ENCODE data around the gene ADIPOR1. TPM values are rescaled to one million over a fixed set of nuclear protein-coding genes. Genes with fewer than 3 reads are reported as not detected.

The ADIPOR1 gene
- total RNA-seq, 3 donors from 2014 or later (not counting 1 experiment from before 2014, with no cell fraction given), result 61.9 to 81.7 (median 80.6) TPM

DNA sequence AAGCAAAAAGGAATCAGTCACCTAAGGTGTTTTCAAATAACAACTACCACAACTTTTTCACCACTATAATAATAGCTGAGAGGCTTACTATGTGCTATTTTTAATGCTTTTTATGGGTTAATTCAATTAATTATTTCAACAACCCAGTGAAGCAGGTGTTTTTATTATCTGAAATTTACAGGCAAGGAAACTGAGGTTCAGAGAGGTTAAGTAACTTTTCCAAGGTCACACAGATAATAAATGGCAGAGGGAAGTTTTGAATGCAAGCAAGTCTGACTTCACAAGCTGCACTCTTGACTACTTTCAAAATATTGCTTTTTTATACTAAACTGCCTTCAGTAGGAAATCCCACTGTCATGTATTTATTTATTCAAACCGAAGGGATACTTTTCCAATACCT is 44.8 kb upstream of the ADIPOR1 start:
- TF ChIP-seq, protein P1, sequence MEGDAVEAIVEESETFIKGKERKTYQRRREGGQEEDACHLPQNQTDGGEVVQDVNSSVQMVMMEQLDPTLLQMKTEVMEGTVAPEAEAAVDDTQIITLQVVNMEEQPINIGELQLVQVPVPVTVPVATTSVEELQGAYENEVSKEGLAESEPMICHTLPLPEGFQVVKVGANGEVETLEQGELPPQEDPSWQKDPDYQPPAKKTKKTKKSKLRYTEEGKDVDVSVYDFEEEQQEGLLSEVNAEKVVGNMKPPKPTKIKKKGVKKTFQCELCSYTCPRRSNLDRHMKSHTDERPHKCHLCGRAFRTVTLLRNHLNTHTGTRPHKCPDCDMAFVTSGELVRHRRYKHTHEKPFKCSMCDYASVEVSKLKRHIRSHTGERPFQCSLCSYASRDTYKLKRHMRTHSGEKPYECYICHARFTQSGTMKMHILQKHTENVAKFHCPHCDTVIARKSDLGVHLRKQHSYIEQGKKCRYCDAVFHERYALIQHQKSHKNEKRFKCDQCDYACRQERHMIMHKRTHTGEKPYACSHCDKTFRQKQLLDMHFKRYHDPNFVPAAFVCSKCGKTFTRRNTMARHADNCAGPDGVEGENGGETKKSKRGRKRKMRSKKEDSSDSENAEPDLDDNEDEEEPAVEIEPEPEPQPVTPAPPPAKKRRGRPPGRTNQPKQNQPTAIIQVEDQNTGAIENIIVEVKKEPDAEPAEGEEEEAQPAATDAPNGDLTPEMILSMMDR (IDR thresholded peaks at IDR 0.05), result no peak
- Mint-ChIP-seq H3K27ac (no peak overlapping the region), H3K27me3 (ENCODE audit: low read depth in 2 of 2) (peaks cover 4 to 5% of the 10 kb centered on the region in 2 donors), H3K9me3 (no peaks in the 10 kb centered on the region), H3K36me3 (no peaks in the 10 kb centered on the region), H3K4me1 (peaks cover 21 to 22% of the 10 kb centered on the region in 2 donors), H3K4me3 (no peak overlapping the region)
- Histone ChIP-seq H3K27me3 (ENCODE audit: control insufficient read depth, insufficient read depth, low read length) (no peaks in the 10 kb centered on the region), H3K4me3 (ENCODE audit: low read length) (no peak overlapping the region), H3K4me1 (ENCODE audit: control insufficient read depth, insufficient read depth, low read length) (peaks cover 15% of the 10 kb centered on the region), H3K36me3 (ENCODE audit: control insufficient read depth, insufficient read depth, low read length) (no peaks in the 10 kb centered on the region), H3K27ac (ENCODE audit: low read length) (no peak overlapping the region), H3K9me3 (ENCODE audit: control insufficient read depth, insufficient read depth, low read length) (no peaks in the 10 kb centered on the region)
- WGBS (ENCODE audit: insufficient coverage), result 92% methylated on average over 1 of the region's 1 CpG
- intact Hi-C loops (cut with micrococcal nuclease), result no loop called here
- DNase-seq (no peak), ATAC-seq (no peak)

DNA sequence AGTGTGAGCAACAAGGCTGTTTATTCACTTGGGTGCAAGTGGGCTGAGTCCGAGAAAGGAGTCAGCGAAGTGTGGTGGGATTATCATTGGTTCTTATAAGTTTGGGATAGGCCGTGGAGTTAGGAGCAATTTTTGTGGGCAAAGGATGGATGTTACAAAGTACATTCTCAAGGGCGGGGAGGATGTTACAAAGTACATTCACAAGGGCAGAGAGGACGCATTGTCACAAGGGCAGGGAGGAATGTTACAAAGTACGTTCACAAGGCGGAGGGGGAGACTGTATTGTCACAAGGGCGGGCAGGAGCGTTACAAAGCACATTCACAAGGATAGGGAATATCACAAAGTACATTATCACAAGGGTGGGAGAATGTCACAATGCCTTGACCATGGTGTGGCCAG is 43.9 kb upstream of the ADIPOR1 start:
- peaks cover 16 to 17% of the 10 kb centered on the region in 2 donors for H3K4me1 Mint-ChIP-seq

DNA sequence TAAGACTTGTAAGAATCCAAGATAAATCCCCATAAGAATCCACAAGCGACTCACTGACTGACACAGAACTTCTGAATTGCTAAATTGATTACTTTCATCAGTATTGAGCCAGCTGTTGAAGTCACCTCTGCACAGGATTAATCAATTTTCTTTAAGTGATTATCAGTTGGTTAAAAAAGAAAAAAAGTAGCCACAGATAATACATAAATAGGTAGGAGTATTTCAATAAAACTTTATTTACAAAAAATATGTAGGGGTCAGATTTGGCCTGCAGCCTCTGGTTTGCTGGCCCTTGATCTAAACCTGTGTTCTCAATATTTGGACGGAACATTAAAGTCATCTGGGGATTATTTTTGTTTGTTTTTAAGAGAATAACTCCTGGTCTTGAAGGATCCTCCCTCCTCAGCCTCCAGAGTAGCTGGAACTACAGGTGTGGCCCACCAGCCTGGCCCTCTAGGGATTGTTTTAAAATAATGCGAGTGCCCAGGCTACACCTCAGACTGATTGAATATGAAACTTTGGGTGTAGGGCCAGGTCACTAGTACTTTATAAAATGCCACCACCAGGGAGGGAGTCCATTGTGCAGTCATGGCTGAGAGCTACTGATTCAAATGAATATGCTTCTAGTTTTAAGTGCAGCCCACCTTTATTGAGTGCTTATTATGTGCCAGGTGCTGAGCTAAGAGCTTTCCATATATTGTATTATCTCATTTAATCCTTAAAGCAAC is 42.3 kb upstream of the ADIPOR1 start:
- no peak for DNase-seq
- Mint-ChIP-seq H3K27me3 (ENCODE audit: low read depth in 2 of 2) (peaks cover 17 to 29% of the 10 kb centered on the region in 2 donors), H3K4me1 (peaks cover 5% of the 10 kb centered on the region in 2 donors), H3K36me3 (no peaks in the 10 kb centered on the region), H3K27ac (no peak overlapping the region), H3K9me3 (no peaks in the 10 kb centered on the region), H3K4me3 (no peak overlapping the region)
- Histone ChIP-seq H3K4me3 (ENCODE audit: low read length) (no peak overlapping the region), H3K27ac (ENCODE audit: low read length) (no peak overlapping the region), H3K36me3 (ENCODE audit: control insufficient read depth, insufficient read depth, low read length) (no peaks in the 10 kb centered on the region), H3K9me3 (ENCODE audit: control insufficient read depth, insufficient read depth, low read length) (no peaks in the 10 kb centered on the region), H3K27me3 (ENCODE audit: control insufficient read depth, insufficient read depth, low read length) (no peaks in the 10 kb centered on the region), H3K4me1 (ENCODE audit: control insufficient read depth, insufficient read depth, low read length) (peaks cover 4% of the 10 kb centered on the region)
- no peak for ATAC-seq
- TF ChIP-seq, protein P1 (IDR thresholded peaks at IDR 0.05), result no peak
- WGBS (ENCODE audit: insufficient coverage), result 100% methylated on average over 2 of the region's 3 CpGs
- intact Hi-C loops (cut with micrococcal nuclease), result no loop called here

More for the DNA sequence above, 43.9 kb upstream of the ADIPOR1 start:
- 96% methylated on average over 9 of the region's 9 CpGs for WGBS (ENCODE audit: insufficient coverage)
- H3K4me1 ChIP-seq (ENCODE audit: control insufficient read depth, insufficient read depth, low read length), result peaks cover 15% of the 10 kb centered on the region
- H3K36me3 ChIP-seq (ENCODE audit: control insufficient read depth, insufficient read depth, low read length), result no peaks in the 10 kb centered on the region
- no peak overlapping the region for H3K27ac ChIP-seq (ENCODE audit: low read length)
- intact Hi-C loops (cut with micrococcal nuclease), result no loop called here
- TF ChIP-seq, protein P1 (IDR thresholded peaks at IDR 0.05), result no peak
- Mint-ChIP-seq H3K36me3 (no peaks in the 10 kb centered on the region), H3K9me3 (no peaks in the 10 kb centered on the region), H3K4me3 (no peak overlapping the region), H3K27ac (no peak overlapping the region), H3K27me3 (ENCODE audit: low read depth in 2 of 2) (peaks cover 5 to 13% of the 10 kb centered on the region in 2 donors)
- H3K27me3 ChIP-seq (ENCODE audit: control insufficient read depth, insufficient read depth, low read length), result no peaks in the 10 kb centered on the region
- no peaks in the 10 kb centered on the region for H3K9me3 ChIP-seq (ENCODE audit: control insufficient read depth, insufficient read depth, low read length)
- DNase-seq (no peak), ATAC-seq (no peak)
- no peak overlapping the region for H3K4me3 ChIP-seq (ENCODE audit: low read length)
